ENCODE measurements around the gene A1BG.

- TF ChIP-seq CTCF (IDR thresholded peaks at IDR 0.05) (no peak), POLR2A (IDR thresholded peaks at IDR 0.05) (no peak)
Measured at GRCh38 chr19:58395979-58396627, 42.8 kb upstream of the A1BG start.

Data from thyroid gland (tissue), 4 donors.